CD1c-positive myeloid dendritic cell (primary cell): ENCODE data around the gene PTPN1.
A peak's percentile ranks its signal among the peaks of the same experiment; 100 is the strongest.
"Not testable (repeated sequence)": the region's sequence is repeated elsewhere in the genome, so short reads cannot be mapped to it uniquely, and the experiment has no call there.

ENCODE experiments used
- DNase-seq: peaks from one replicate; pipeline ENCODE4 v3.0.0-alpha.2; 2016; ENCODE audit errors: extremely low spot score

Gene PTPN1

GRCh38 chr20:50532221-50532620 is 22.0 kb downstream of the PTPN1 start:
- no peak for DNase-seq

DNA sequence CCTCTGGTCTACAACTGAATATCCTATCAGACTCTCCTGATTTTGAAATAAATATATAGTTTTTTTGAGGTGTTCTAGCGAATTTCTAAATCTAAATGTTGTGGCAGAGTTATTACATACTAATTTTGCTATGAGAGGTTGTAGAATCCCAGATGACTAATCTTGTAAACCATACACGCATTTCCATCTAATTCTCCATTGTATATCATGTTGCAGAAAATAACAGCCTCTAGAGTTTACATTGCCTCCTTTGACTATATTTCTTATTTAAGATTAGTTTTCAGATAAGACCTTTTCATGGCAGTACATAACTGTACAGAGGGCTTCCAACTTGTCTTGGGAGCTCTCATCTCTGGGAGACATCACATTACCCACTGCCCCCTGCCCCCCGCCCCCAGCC is 22.9 kb downstream of the PTPN1 start:
- no peak for DNase-seq

DNA sequence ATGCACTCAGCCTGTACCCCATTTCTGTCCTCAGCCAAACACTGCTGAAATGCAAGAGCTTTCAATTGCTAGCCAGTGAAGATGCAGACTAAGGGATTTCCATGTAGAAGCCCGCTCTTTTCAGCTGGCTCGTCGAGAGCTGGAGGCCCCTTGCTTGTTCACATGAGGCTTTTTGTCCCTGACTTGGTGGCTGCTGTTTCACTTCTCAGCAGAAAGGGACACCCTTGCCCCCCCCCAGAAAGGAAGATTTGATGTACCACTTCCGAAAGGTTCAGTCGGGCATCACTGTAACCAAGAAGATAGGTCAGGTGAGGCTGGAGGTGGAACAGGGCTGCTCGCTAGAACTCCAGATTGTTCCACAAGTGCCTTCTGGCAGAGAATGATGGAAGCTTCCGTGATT is 23.3 kb downstream of the PTPN1 start:
- DNase-seq: no peak

DNA sequence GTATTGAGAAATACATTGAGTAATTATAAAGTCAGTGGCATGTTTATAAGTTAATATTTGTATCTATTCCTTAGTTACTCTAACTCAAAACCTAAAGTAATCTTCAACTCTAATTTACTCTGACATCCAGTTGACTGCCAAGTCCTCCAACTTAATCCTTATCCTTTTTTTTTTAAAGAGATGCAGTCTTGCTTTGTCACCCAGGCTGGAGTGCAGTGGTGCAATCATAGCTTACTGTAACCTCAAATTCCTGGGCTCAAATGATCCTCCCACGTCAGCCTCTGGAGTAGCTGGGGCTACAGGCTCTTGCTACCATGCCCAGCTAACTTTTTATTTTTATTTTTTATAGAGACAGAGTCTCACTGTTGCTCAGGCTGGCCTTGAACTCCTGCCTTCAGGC is 24.4 kb downstream of the PTPN1 start:
- no peak for DNase-seq

GRCh38 chr20:50535162-50535561 is 25.0 kb downstream of the PTPN1 start:
- DNase-seq: no peak

DNA sequence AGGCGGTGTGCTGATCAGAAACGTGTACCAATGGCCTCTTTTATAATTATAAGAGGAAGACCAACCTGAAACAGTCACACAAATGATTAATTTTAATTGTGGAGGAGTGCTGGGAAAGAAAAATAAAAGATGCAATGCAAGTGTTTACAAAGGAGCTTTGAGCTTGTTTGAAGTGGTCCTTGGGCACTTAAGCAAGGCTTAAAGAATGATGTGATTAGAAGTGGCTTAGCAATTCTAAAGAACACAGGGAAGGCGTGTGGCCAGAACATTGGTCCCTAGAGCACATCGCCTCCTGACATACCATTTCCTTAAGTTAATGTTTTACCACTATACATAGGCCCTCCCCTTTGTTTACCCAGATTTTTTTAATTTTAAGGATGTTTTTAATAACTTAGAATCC is 26.1 kb downstream of the PTPN1 start:
- DNase-seq: no peak

- no peak for DNase-seq
Observed at GRCh38 chr20:50537546-50538201, 27.5 kb downstream of the PTPN1 start.

- no peak for DNase-seq
Observed at GRCh38 chr20:50538276-50538675, 28.1 kb downstream of the PTPN1 start.

GRCh38 chr20:50539798-50540197 is 29.6 kb downstream of the PTPN1 start:
- not testable (repeated sequence) for DNase-seq

- no peak for DNase-seq
Observed at GRCh38 chr20:50540620-50541605, 30.7 kb downstream of the PTPN1 start.

GRCh38 chr20:50541606-50542041 is 31.4 kb downstream of the PTPN1 start:
- DNase-seq: peak; percentile 55

GRCh38 chr20:50543326-50543725 is 33.1 kb downstream of the PTPN1 start:
- DNase-seq: no peak

DNA sequence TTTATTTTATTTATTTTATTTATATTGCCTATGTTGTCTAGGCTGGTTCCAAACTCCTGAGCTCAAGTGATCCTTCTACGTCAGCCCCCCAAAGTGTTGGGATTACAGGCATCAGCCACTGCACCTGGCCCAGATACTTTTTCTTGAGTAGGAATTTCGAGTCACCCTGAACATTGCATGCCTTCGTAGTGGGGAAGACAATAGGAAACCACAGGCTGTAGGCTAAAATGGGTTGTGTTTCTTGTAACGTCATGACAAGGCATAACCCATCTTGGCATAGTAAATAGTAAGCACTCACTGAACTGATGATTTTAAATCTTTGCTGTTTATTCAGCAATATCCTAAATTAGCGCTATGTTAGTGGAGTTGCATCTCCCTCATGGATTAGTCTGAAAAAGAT is 34.9 kb downstream of the PTPN1 start:
- no peak for DNase-seq

- peak; percentile 62 for DNase-seq
Observed at GRCh38 chr20:50546729-50547314, 36.6 kb downstream of the PTPN1 start.

DNA sequence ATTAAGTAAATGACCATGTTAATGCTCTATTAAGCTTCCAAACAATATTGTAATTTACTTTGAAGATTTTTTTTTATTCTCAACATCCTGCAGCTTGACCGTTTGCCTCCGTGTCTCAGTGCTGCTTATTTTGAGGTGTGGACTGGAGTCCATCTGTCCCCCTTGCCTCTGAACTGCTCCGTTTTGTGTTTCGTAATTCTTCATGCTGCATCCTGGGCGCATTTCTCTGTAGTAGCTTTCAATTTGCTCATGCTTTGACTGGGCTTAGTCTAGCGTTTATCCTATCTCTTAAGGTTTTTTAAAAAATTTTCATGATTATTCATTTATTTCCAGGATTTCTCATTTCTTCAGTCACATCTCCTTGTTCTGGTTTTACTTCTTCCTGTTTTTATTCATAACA is 37.8 kb downstream of the PTPN1 start:
- no peak for DNase-seq

DNA sequence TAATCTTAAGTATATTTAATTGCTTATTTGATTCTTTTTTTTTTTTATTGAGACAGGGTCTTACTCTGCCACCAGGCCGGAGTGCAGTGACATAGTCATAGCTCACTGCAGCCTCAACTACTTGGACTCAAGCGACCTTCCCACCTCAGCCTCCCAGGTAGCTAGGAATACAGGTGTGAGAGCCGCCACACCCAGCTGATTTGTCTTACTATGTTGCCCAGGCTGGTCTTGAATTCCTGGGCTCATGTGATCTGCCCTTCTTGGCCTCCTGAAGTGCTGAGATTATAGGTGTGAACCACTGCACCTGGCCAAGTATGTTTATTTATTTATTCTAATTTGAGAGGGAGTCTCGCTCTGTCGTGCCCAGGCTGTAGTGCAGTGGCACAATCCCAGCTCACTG is 38.2 kb downstream of the PTPN1 start:
- no peak for DNase-seq

DNA sequence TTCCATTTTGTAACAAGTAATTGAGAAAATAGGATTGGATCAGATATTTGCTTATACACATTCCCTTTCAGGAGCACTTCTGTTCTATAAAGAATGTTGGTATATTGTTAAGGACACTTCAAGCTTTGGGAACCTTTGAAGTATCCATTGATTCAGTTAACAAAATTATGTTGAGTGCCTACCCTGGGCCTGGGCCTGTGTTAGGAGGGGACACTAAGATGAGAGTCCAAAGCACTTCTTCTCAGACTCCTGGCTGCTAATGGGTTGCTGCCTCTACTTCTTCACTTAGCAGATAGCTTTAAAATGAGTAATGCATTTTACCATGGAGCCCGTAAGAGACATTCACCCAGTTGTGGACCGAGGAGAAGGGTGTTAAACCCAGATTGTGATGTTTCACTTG is 40.3 kb downstream of the PTPN1 start:
- no peak for DNase-seq

GRCh38 chr20:50551288-50551687 is 41.1 kb downstream of the PTPN1 start:
- DNase-seq: no peak

- no peak for DNase-seq
Observed at GRCh38 chr20:50552979-50553378, 42.8 kb downstream of the PTPN1 start.

DNA sequence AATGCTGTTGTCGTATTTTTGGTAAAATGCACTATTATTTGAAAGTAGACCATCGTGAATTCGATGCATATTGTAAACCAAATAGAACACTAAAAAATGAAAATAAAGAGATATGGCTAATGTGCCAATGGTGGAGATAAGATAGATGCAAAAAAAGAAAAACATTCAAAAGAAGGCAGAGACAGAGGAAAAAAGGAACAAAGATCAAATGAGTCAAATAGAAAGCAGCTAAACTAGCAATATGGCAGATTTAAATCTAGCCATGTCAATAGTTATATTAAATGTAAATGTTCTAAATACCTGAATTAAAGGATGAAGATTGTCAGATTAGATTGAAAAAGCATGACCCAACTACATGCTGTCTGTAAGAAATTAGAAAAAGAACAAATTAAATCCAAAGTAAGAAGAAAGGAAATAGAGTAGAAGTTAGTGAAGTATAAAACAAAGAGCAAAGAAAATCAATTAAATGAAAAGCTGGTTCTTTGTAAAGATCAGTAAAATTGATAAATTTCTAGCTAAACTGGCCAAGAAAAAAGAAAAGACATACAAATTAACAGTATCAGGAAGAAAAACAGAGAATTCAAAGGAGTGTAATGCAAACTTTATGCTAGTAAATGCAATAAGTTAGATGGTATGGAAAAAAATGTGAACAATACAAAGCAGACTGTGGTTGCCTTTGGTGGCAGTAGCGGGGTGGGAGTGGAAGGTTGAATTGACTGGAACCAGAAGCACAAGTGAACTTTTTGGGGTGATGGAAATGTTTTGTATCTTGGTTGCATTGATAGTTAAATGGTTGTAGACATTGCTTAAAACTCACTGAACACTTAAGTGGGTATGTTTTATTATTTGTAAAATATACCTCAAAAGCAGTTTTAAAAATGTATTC is 44.8 kb downstream of the PTPN1 start:
- peak; percentile 26 for DNase-seq

GRCh38 chr20:50555662-50556061 is 45.5 kb downstream of the PTPN1 start:
- no peak for DNase-seq
